HL-60/S4 treated with retinoic acid at 250 ng/mL for 4 days and 3 days (cell line): ENCODE measurements around the gene CRELD1.

ENCODE experiments used
- in situ Hi-C: fragments of 300-500 bp; cut with MboI; formaldehyde crosslinking; loops from 2 replicates; pipeline ENCODE4 v1.7.0; 2022; ENCODE audit warnings: low sequenced_read_pairs

Gene CRELD1

GRCh38 chr3:9903238-9903624 lies 30.4 kb upstream of the CRELD1 start:
- in situ Hi-C loops = no loop called here

GRCh38 chr3:9903904-9904303 lies 29.7 kb upstream of the CRELD1 start:
- in situ Hi-C loops = no loop called here

GRCh38 chr3:9906480-9906879 lies 27.2 kb upstream of the CRELD1 start:
- in situ Hi-C loops = no loop called here

- in situ Hi-C loops = no loop called here
Measured at GRCh38 chr3:9908286-9908685, 25.3 kb upstream of the CRELD1 start.

GRCh38 chr3:9909221-9910013 lies 24.2 kb upstream of the CRELD1 start:
- in situ Hi-C loops = no loop called here

- in situ Hi-C loops = no loop called here
Measured at GRCh38 chr3:9911863-9912262, 21.8 kb upstream of the CRELD1 start.

- in situ Hi-C loops = no loop called here
Measured at GRCh38 chr3:9912294-9912935, 21.2 kb upstream of the CRELD1 start.

GRCh38 chr3:9913601-9914000 lies 20.0 kb upstream of the CRELD1 start:
- in situ Hi-C loops = no loop called here

- in situ Hi-C loops = no loop called here
Measured at GRCh38 chr3:9914011-9914410, 19.6 kb upstream of the CRELD1 start.

GRCh38 chr3:9914559-9915253 lies 18.9 kb upstream of the CRELD1 start:
- in situ Hi-C loops = no loop called here

GRCh38 chr3:9915254-9916141 lies 18.1 kb upstream of the CRELD1 start:
- in situ Hi-C loops = no loop called here

GRCh38 chr3:9916346-9916733 lies 17.3 kb upstream of the CRELD1 start:
- in situ Hi-C loops = no loop called here

GRCh38 chr3:9916734-9917680 lies 16.6 kb upstream of the CRELD1 start, which contains the start of gene IL17RC:
Gene IL17RC, plus strand, starts transcription at chr3:9917098. Its CDS starts 218 bp downstream, at chr3:9917316.
- in situ Hi-C loops = no loop called here

GRCh38 chr3:9917820-9918219 lies 15.8 kb upstream of the CRELD1 start:
- in situ Hi-C loops = no loop called here

- in situ Hi-C loops = no loop called here
Measured at GRCh38 chr3:9918261-9919038, 15.2 kb upstream of the CRELD1 start.

- in situ Hi-C loops = no loop called here
Measured at GRCh38 chr3:9928158-9928557, 5.5 kb upstream of the CRELD1 start.

- in situ Hi-C loops = no loop called here
Measured at GRCh38 chr3:9930804-9931418, 2.7 kb upstream of the CRELD1 start.

- in situ Hi-C loops = no loop called here
Measured at GRCh38 chr3:9932535-9932842, 1.1 kb upstream of the CRELD1 start.
